ENCODE results near the gene CUBN.

Gene CUBN

DNA sequence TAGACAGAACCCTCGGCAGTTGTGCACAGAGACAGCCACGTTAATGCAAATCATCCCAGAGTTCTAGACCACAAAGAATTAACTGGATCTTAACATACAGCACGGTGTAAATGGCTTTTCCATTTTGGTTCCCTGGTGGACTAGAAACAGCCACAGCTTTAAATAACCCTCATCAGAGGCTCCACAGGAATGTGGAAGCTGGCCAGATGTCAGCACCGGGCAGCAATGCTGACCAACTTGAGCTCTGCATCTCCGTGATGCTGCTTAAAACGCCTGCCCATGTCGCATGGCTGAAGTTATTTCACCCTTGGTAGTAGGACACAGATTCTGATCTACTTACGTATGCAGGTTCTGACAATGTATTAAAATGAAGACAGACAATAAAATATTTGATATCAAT lies 336.9 kb downstream of the CUBN start:
- peak; percentile 82 for DNase-seq (ENCODE audit: low read depth)

DNA sequence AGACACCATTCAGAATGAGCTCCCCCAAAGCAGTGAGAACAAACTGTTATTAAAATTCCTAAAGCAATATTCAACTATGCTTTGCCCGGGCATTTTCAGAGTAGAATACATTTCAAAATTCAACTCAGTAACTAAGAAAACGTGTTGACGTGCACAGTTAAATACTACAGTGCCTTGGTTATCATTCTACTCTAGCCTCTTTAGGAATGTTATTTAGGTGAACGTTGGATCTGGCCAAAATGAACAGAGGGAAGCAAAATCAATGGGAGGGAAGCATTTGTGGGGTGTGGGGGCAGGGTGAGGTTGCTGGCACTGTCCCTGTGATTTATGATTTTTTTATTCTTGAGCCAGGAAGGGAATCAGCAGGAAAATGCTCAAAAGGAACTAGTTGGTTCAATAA lies 339.8 kb downstream of the CUBN start:
- DNase-seq (ENCODE audit: low read depth) = no peak
- no peak overlapping the region for H3K4me3 ChIP-seq (ENCODE audit: low read depth, low read length)
- TF ChIP-seq, protein P1, sequence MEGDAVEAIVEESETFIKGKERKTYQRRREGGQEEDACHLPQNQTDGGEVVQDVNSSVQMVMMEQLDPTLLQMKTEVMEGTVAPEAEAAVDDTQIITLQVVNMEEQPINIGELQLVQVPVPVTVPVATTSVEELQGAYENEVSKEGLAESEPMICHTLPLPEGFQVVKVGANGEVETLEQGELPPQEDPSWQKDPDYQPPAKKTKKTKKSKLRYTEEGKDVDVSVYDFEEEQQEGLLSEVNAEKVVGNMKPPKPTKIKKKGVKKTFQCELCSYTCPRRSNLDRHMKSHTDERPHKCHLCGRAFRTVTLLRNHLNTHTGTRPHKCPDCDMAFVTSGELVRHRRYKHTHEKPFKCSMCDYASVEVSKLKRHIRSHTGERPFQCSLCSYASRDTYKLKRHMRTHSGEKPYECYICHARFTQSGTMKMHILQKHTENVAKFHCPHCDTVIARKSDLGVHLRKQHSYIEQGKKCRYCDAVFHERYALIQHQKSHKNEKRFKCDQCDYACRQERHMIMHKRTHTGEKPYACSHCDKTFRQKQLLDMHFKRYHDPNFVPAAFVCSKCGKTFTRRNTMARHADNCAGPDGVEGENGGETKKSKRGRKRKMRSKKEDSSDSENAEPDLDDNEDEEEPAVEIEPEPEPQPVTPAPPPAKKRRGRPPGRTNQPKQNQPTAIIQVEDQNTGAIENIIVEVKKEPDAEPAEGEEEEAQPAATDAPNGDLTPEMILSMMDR (conservative IDR thresholded peaks at IDR 0.05; ENCODE audit: low read depth, low read length) = no peak

More for the DNA sequence above, 336.9 kb downstream of the CUBN start:
- H3K4me3 ChIP-seq (ENCODE audit: low read depth, low read length) = no peak overlapping the region
- TF ChIP-seq, protein P1 (conservative IDR thresholded peaks at IDR 0.05; ENCODE audit: low read depth, low read length) = no peak

GRCh38 chr10:16789261-16789660 lies 340.4 kb downstream of the CUBN start:
- TF ChIP-seq, protein P1 (conservative IDR thresholded peaks at IDR 0.05; ENCODE audit: low read depth, low read length) = no peak
- H3K4me3 ChIP-seq (ENCODE audit: low read depth, low read length) = no peak overlapping the region
- DNase-seq (ENCODE audit: low read depth) = no peak

DNA sequence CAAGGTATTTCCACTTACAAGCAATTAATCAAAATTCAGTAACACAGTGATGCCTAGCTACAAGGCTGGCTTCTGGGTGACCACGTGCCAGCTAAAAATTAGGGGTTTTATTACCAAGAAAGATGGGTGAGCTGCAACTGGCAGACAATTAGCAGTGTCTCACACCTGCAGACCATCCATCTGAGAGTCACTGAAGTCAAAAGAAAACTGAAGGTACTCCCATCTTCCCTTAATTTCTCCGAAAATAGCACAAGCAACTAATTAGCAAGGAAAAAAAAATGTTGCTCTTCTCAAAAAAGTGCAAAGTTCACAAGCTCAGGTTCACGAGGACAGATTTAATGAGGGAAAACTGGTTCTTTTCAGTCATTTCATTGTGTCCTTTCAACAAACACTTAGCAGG lies 340.8 kb downstream of the CUBN start:
- no peak overlapping the region for H3K4me3 ChIP-seq (ENCODE audit: low read depth, low read length)
- no peak for DNase-seq (ENCODE audit: low read depth)
- TF ChIP-seq, protein P1 (conservative IDR thresholded peaks at IDR 0.05; ENCODE audit: low read depth, low read length) = no peak

- no peak overlapping the region for H3K4me3 ChIP-seq (ENCODE audit: low read depth, low read length)
- no peak for DNase-seq (ENCODE audit: low read depth)
- TF ChIP-seq, protein P1 (conservative IDR thresholded peaks at IDR 0.05; ENCODE audit: low read depth, low read length) = no peak
Observed at GRCh38 chr10:16788125-16788524, 341.5 kb downstream of the CUBN start.

GRCh38 chr10:16787361-16787791 lies 342.2 kb downstream of the CUBN start:
- TF ChIP-seq, protein P1 (conservative IDR thresholded peaks at IDR 0.05; ENCODE audit: low read depth, low read length) = no peak
- no peak overlapping the region for H3K4me3 ChIP-seq (ENCODE audit: low read depth, low read length)
- DNase-seq (ENCODE audit: low read depth) = no peak

DNA sequence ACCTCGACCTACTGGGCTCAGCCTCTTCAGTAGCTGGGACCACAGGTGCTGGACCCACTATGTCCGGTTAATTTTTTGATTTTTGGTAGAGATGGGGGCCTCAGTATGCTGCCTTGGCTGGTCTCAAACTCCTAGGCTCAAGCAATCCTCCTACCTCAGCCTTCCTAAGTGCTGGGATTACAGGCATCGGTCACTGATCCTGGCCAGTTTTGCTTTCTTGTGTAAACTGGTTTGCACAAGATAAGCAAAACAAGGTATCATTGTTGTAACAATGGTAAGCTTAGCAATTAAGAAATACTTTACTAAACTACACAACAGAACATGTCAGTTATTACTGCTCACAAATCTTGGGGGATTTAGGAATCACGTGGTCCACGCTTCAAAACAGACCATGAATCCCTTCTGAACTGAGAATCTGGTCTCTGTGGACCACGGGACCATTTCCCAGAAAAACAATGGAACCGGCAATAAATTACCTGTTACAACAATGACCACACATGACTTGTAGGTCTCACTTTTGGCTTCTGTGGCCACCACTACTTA lies 349.2 kb downstream of the CUBN start:
- TF ChIP-seq, protein P1 (conservative IDR thresholded peaks at IDR 0.05; ENCODE audit: low read depth, low read length) = no peak
- H3K4me3 ChIP-seq (ENCODE audit: low read depth, low read length) = no peak overlapping the region
- no peak for DNase-seq (ENCODE audit: low read depth)

Measured in choroid plexus epithelial cell (primary cell).